ENCODE results near the gene NLGN2. TPM values are rescaled to one million over a fixed set of nuclear protein-coding genes. Genes with fewer than 3 reads are reported as not detected.

Gene NLGN2
- total RNA-seq, 1 experiment from 2014 or later = 36.9 TPM

- CTCF ChIA-PET = interaction anchor here (0.6 kb wide), 1 partner anchor 252 kb away, joined by 3 read pairs; no protein-coding TSS in a partner anchor
- POLR2A ChIA-PET (ENCODE audit: low non-redundant PET) = no interaction called here
- intact Hi-C loops (cut with micrococcal nuclease; ENCODE audit: unreplicated experiment) = no loop called here
- Histone ChIP-seq H3K36me3 (ENCODE audit: insufficient read depth, low read length, poor library complexity, severe bottlenecking) (peaks cover 7% of the 10 kb centered on the region), H3K27me3 (replicated peaks; ENCODE audit: insufficient read depth, low read depth, low read length, poor library complexity) (no peaks in the 10 kb centered on the region), H3K4me1 (ENCODE audit: insufficient read depth, low read length, poor library complexity, severe bottlenecking) (no peaks in the 10 kb centered on the region), H3K27ac (ENCODE audit: low read depth, low read length, poor library complexity, severe bottlenecking) (no peak overlapping the region), H3K4me3 (ENCODE audit: low read depth, low read length, poor library complexity, severe bottlenecking) (no peak overlapping the region), H3K9me3 (ENCODE audit: low read depth, low read length, poor library complexity, severe bottlenecking) (no peaks in the 10 kb centered on the region)
- no peak for DNase-seq (ENCODE audit: low spot score)
- TF ChIP-seq CTCF (conservative IDR thresholded peaks at IDR 0.05; ENCODE audit: low read depth, low read length) = no peak
- TF ChIP-seq EZH2 (IDR thresholded peaks at IDR 0.05; ENCODE audit: borderline replicate concordance, low read depth, low read length, poor library complexity, severe bottlenecking) = no peak
- no TSS peak for BruUV-seq (replicated peaks)
These were observed 9.5 kb downstream of the NLGN2 start for GRCh38 chr17:7417056-7417655.

- ChIA-PET POLR2A (ENCODE audit: low non-redundant PET) (no interaction called here), CTCF (no interaction called here)
- H3K9me3 ChIP-seq (ENCODE audit: low read depth, low read length, poor library complexity, severe bottlenecking) = no peaks in the 10 kb centered on the region
- DNase-seq (ENCODE audit: low spot score) = no peak
- H3K36me3 ChIP-seq (ENCODE audit: insufficient read depth, low read length, poor library complexity, severe bottlenecking) = peaks cover 3% of the 10 kb centered on the region
- H3K4me1 ChIP-seq (ENCODE audit: insufficient read depth, low read length, poor library complexity, severe bottlenecking) = no peaks in the 10 kb centered on the region
- BruUV-seq (replicated peaks) = no TSS peak
- intact Hi-C loops (cut with micrococcal nuclease; ENCODE audit: unreplicated experiment) = no loop called here
- no peaks in the 10 kb centered on the region for H3K27me3 ChIP-seq (replicated peaks; ENCODE audit: insufficient read depth, low read depth, low read length, poor library complexity)
- H3K4me3 ChIP-seq (ENCODE audit: low read depth, low read length, poor library complexity, severe bottlenecking) = no peak overlapping the region
- TF ChIP-seq CTCF (conservative IDR thresholded peaks at IDR 0.05; ENCODE audit: low read depth, low read length) (no peak), EZH2 (IDR thresholded peaks at IDR 0.05; ENCODE audit: borderline replicate concordance, low read depth, low read length, poor library complexity, severe bottlenecking) (no peak)
- no peak overlapping the region for H3K27ac ChIP-seq (ENCODE audit: low read depth, low read length, poor library complexity, severe bottlenecking)
These were observed 11.0 kb downstream of the NLGN2 start for GRCh38 chr17:7418472-7419152.

- ChIA-PET CTCF (no interaction called here), POLR2A (ENCODE audit: low non-redundant PET) (no interaction called here)
- BruUV-seq (replicated peaks) = no TSS peak
- no peak for DNase-seq (ENCODE audit: low spot score)
- Histone ChIP-seq H3K4me1 (ENCODE audit: insufficient read depth, low read length, poor library complexity, severe bottlenecking) (no peaks in the 10 kb centered on the region), H3K4me3 (ENCODE audit: low read depth, low read length, poor library complexity, severe bottlenecking) (no peak within 1 kb of the TSS), H3K27me3 (replicated peaks; ENCODE audit: insufficient read depth, low read depth, low read length, poor library complexity) (no peaks in the 10 kb centered on the region), H3K9me3 (ENCODE audit: low read depth, low read length, poor library complexity, severe bottlenecking) (no peaks in the 10 kb centered on the region), H3K36me3 (ENCODE audit: insufficient read depth, low read length, poor library complexity, severe bottlenecking) (peaks cover 3% of the 10 kb centered on the region), H3K27ac (ENCODE audit: low read depth, low read length, poor library complexity, severe bottlenecking) (no peak within 1 kb of the TSS)
- TF ChIP-seq CTCF (conservative IDR thresholded peaks at IDR 0.05; ENCODE audit: low read depth, low read length) = no peak
- no peak for TF ChIP-seq EZH2 (IDR thresholded peaks at IDR 0.05; ENCODE audit: borderline replicate concordance, low read depth, low read length, poor library complexity, severe bottlenecking)
- intact Hi-C loops (cut with micrococcal nuclease; ENCODE audit: unreplicated experiment) = no loop called here
These were observed 12.4 kb downstream of the NLGN2 start, which contains the start of gene SPEM1 for GRCh38 chr17:7419819-7420610. Gene SPEM1 (plus strand): TSS chr17:7420324. CDS start chr17:7420385, 61 bp downstream.
